Endothelial cell of umbilical vein (primary cell): ENCODE measurements around the gene SELENOT. TPM values are rescaled to one million over a fixed set of nuclear protein-coding genes. Genes with fewer than 3 reads are reported as not detected.

Experiments used
- BruUV-seq: library from RNA; stranded (reverse); fragments of 400-500 nt; replicated peaks from 2 replicates; lab custom pipeline; 2021; lab: Mats Ljungman, UMichigan
- CTCF ChIA-PET: fragments of 300-600, 350-600 bp; sonication (Branson Sonifier 250); formaldehyde crosslinking; loops from one replicate; lab custom pipeline; 2021; ENCODE audit warnings: antibody characterized with exemption, inconsistent platforms; lab: Charles Lee
- POLR2A ChIA-PET: fragments of 300-600, 350-600 bp; sonication (Branson Sonifier 250); formaldehyde crosslinking; loops from one replicate; lab custom pipeline; 2021; ENCODE audit warnings: antibody characterized with exemption, inconsistent platforms; lab: Charles Lee
- DNase-seq: peaks from one replicate; pipeline ENCODE4 v3.0.0-alpha.2; 2011; ENCODE audit warnings: low read depth, low spot score
- FAIRE-seq: peaks from 2 replicates; lab custom pipeline; 2011; peaks lifted over from hg19 to GRCh38; lab: Jason Lieb, UNC
- H2AFZ ChIP-seq: 2 replicates; pipeline ENCODE4 v1.6.0; 2012; ENCODE audit warnings: low read depth, low read length, control low read depth, inconsistent platforms
- H3K27ac ChIP-seq: 2 replicates; pipeline ENCODE4 v1.5.1; 2011; ENCODE audit warnings: low read depth, mild to moderate bottlenecking, control low read depth, low read length, moderate library complexity; ENCODE audit not compliant: insufficient read depth
- H3K27me3 ChIP-seq, 2 experiments: 2 replicates each; pipeline versions ENCODE4 v1.6.0 to v1.6.1; 2011; ENCODE audit warnings: low read length in 2 of 2, mixed read lengths in 1 of 2; ENCODE audit not compliant: control insufficient read depth in 2 of 2, insufficient read depth in 2 of 2
- H3K36me3 ChIP-seq, 2 experiments: 2 replicates in 1 of 2; 3 replicates in 1 of 2; pipeline ENCODE4 v1.5.1; 2011; ENCODE audit warnings: low read length in 2 of 2, mild to moderate bottlenecking in 1 of 2, moderate library complexity in 1 of 2; ENCODE audit not compliant: control insufficient read depth in 2 of 2, insufficient read depth in 2 of 2; ENCODE audit errors: extremely low read depth in 1 of 2
- H3K4me1 ChIP-seq: 3 replicates; pipeline ENCODE4 v1.5.1; 2011; ENCODE audit warnings: mild to moderate bottlenecking, low read length; ENCODE audit not compliant: control insufficient read depth, insufficient read depth; ENCODE audit errors: extremely low read depth
- H3K4me2 ChIP-seq: 2 replicates; pipeline ENCODE4 v1.6.1; 2011; ENCODE audit warnings: low read length, control low read depth, mixed read lengths; ENCODE audit not compliant: insufficient read depth
- H3K4me3 ChIP-seq, 3 experiments: fragments of 200-600 bp in 1 of 3; sonication (generic), shearing (Covaris generic) in 1 of 3; replicated peaks in 1 of 3; 2 replicates each; pipeline ENCODE4 v1.5.1; 2011 to 2016; ENCODE audit warnings: control low read depth in 3 of 3, low read length in 3 of 3, mild to moderate bottlenecking in 2 of 3, inconsistent platforms in 1 of 3, low read depth in 1 of 3, moderate library complexity in 1 of 3; ENCODE audit not compliant: insufficient read depth in 1 of 3
- H3K79me2 ChIP-seq: 2 replicates; pipeline ENCODE4 v1.6.0; 2012; ENCODE audit warnings: low read length, inconsistent platforms; ENCODE audit not compliant: control insufficient read depth, insufficient read depth
- H3K9ac ChIP-seq: replicated peaks from 2 replicates; pipeline ENCODE3; 2011; ENCODE audit warnings: low read length, control low read depth; ENCODE audit not compliant: insufficient read depth; ENCODE audit errors: extremely low read depth
- H3K9me1 ChIP-seq: replicated peaks from 3 replicates; pipeline ENCODE4 v1.6.0; 2011; ENCODE audit warnings: mild to moderate bottlenecking, low read length; ENCODE audit not compliant: control insufficient read depth, insufficient read depth; ENCODE audit errors: extremely low read depth
- H3K9me3 ChIP-seq: replicated peaks from 2 replicates; pipeline ENCODE4 v1.5.1; 2012; ENCODE audit warnings: low read length, inconsistent platforms; ENCODE audit not compliant: control insufficient read depth, insufficient read depth
- H4K20me1 ChIP-seq: replicated peaks from 2 replicates; pipeline ENCODE3; 2011; ENCODE audit warnings: mild to moderate bottlenecking, low read length; ENCODE audit not compliant: control insufficient read depth, insufficient read depth; ENCODE audit errors: extremely low read depth
- EZH2 ChIP-seq: IDR thresholded peaks from 2 replicates; pipeline ENCODE4 v1.6.1; 2012; ENCODE audit warnings: borderline replicate concordance, low read depth, mild to moderate bottlenecking, moderate library complexity, low read length, inconsistent platforms; ENCODE audit not compliant: severe bottlenecking
- FOS ChIP-seq: IDR thresholded peaks from 2 replicates; pipeline ENCODE4 v1.6.1; 2011; ENCODE audit warnings: mild to moderate bottlenecking, low read length, moderate library complexity, borderline replicate concordance; ENCODE audit not compliant: insufficient read depth
- GATA2 ChIP-seq: IDR thresholded peaks from 2 replicates; pipeline ENCODE4 v1.7.0; 2011; ENCODE audit warnings: low read depth, mild to moderate bottlenecking, moderate library complexity, mixed read lengths, low read length; ENCODE audit not compliant: insufficient read length, insufficient read depth
- JUN ChIP-seq: IDR thresholded peaks from 2 replicates; pipeline ENCODE4 v1.6.1; 2011; ENCODE audit warnings: borderline replicate concordance, low read depth; ENCODE audit not compliant: insufficient read length, insufficient read depth
- MYC ChIP-seq: IDR thresholded peaks from one replicate; pipeline ENCODE4 v1.6.1; 2011; ENCODE audit warnings: mild to moderate bottlenecking, low read depth, low read length
- POLR2A ChIP-seq: IDR thresholded peaks from 2 replicates; pipeline ENCODE4 v1.6.1; 2012; ENCODE audit warnings: low read depth, mild to moderate bottlenecking, control low read depth, low read length
- POLR2AphosphoS5 ChIP-seq: IDR thresholded peaks from 2 replicates; pipeline ENCODE4 v1.6.1; 2012; ENCODE audit warnings: low read depth, mild to moderate bottlenecking, control low read depth, low read length, moderate library complexity; ENCODE audit not compliant: insufficient read depth
- dilution Hi-C: fragments of 300-500 bp; cut with MboI; formaldehyde crosslinking; loops from one replicate; pipeline ENCODE4 v1.15.0; 2019; ENCODE audit warnings: low sequenced_read_pairs; ENCODE audit not compliant: extremely low pct_ligation_motif_present
- intact Hi-C: fragments of 100-400 bp; cut with micrococcal nuclease; formaldehyde crosslinking; loops from one replicate; pipeline ENCODE4 v1.10.0; 2022
- polyA plus RNA-seq, 4 experiments: library from polyadenylated mRNA; depleted of rRNA in 3 of 4; stranded (reverse) in 3 of 4; unstranded in 1 of 4; fragments of >200 nt; gene quantifications; 2 replicates each; pipeline versions ENCODE4 v1.2.1 to v1.2.3, GENCODE V29; 2011 to 2012; ENCODE audit warnings: missing spikeins in 1 of 4
- total RNA-seq: library from RNA; stranded (reverse); gene quantifications from 2 replicates; pipeline ENCODE4 v1.2.3, GENCODE V29; 2021
- TF ChIP-seq, protein P1 (sequence below): IDR thresholded peaks from 2 replicates; pipeline ENCODE4 v1.6.1; 2011; ENCODE audit not compliant: insufficient read depth, insufficient read length
- TF ChIP-seq, protein P2 (sequence below), 2 donors: IDR thresholded peaks; 1 replicate in 1 of 2; 2 replicates in 1 of 2; pipeline ENCODE4 v1.5.1; 2011; ENCODE audit warnings: low read length in 2 of 2, mild to moderate bottlenecking in 2 of 2, moderate library complexity in 2 of 2, control low read depth in 1 of 2, inconsistent platforms in 1 of 2, low read depth in 1 of 2; ENCODE audit not compliant: insufficient read depth in 1 of 2; ENCODE audit errors: extremely low read depth in 1 of 2

Gene SELENOT
- total and polyA plus RNA-seq, 2 donors (not counting 3 experiments of a cell fraction or from before 2014, with no cell fraction given), result 103 to 299 TPM

DNA sequence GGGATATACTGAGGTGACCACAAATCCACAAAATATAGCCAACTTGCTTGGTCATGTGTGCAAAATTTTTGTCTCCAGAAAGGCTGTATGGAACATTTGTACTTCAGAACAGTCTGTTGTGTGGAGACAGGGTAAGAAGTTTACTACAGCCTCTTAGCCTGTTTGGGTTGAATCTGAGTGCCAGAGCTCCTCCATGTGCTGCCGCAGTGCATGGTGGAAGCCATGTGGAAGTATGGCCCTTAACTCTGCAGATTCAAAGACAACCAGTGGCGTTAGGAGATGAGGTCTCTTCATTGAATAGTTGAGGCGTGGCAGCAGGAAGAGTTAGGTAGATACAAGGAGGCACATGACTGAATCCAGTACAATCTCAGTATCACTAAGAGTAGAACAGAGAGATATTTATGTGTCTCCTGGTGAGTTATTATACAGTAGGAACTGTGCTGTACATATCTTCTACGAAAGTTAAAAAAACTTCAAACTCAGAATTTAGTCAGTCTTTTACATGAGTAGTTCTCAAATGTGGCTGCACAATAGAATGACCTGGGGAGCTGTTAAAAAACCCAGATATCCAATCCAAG lies 47.2 kb upstream of the SELENOT start:
- peaks cover 0 to 4% of the 10 kb centered on the region in 2 experiments for H3K36me3 ChIP-seq
- dilution Hi-C loops (no loop called here), intact Hi-C loops (loop anchor here (1.0 kb wide), 1 partner anchor 10 kb away; the partner anchor contains the start of genes EIF2A and SERP1)
- H3K9me3 ChIP-seq, result no peaks in the 10 kb centered on the region
- FAIRE-seq (no peak), DNase-seq (peak; percentile 7)
- H3K9ac ChIP-seq, result no peak overlapping the region
- H4K20me1 ChIP-seq, result no peaks in the 10 kb centered on the region
- H2AFZ ChIP-seq, result no peak overlapping the region
- TF ChIP-seq MYC, result no peak
- TF ChIP-seq, protein P1, sequence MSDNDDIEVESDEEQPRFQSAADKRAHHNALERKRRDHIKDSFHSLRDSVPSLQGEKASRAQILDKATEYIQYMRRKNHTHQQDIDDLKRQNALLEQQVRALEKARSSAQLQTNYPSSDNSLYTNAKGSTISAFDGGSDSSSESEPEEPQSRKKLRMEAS, result no peak
- TF ChIP-seq EZH2, result no peak
- no peak for TF ChIP-seq GATA2
- no peak for TF ChIP-seq POLR2AphosphoS5
- TF ChIP-seq POLR2A, result no peak
- TF ChIP-seq, protein P2, sequence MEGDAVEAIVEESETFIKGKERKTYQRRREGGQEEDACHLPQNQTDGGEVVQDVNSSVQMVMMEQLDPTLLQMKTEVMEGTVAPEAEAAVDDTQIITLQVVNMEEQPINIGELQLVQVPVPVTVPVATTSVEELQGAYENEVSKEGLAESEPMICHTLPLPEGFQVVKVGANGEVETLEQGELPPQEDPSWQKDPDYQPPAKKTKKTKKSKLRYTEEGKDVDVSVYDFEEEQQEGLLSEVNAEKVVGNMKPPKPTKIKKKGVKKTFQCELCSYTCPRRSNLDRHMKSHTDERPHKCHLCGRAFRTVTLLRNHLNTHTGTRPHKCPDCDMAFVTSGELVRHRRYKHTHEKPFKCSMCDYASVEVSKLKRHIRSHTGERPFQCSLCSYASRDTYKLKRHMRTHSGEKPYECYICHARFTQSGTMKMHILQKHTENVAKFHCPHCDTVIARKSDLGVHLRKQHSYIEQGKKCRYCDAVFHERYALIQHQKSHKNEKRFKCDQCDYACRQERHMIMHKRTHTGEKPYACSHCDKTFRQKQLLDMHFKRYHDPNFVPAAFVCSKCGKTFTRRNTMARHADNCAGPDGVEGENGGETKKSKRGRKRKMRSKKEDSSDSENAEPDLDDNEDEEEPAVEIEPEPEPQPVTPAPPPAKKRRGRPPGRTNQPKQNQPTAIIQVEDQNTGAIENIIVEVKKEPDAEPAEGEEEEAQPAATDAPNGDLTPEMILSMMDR (IDR thresholded peaks at IDR 0.05; ENCODE audit: extremely low read depth in 1 of 2, insufficient read depth in 1 of 2, low read depth in 1 of 2, low read length in 2 of 2), result no peak
- TF ChIP-seq JUN, result no peak
- no peak for TF ChIP-seq FOS
- H3K9me1 ChIP-seq, result no peaks in the 10 kb centered on the region
- H3K27ac ChIP-seq, result peak overlapping the region; percentile 27
- H3K4me1 ChIP-seq, result peaks cover 20% of the 10 kb centered on the region
- no peak overlapping the region for H3K4me3 ChIP-seq
- H3K27me3 ChIP-seq, result no peaks in the 10 kb centered on the region
- peaks cover 41% of the 10 kb centered on the region for H3K79me2 ChIP-seq
- no TSS peak for BruUV-seq
- CTCF ChIA-PET, result interaction anchor here (0.8 to 2.2 kb wide), 3 partner anchors 8 to 61 kb away, joined by 3 to 6 read pairs (median 4); no protein-coding TSS in a partner anchor
- POLR2A ChIA-PET, result interaction anchor here (1.2 kb wide), 1 partner anchor 9 kb away, joined by 3 read pairs; the partner anchor contains the start of genes EIF2A and SERP1
- H3K4me2 ChIP-seq, result peak overlapping the region; percentile 82
